PFSK-1 (cell line): ENCODE results near the gene FLAD1.

ENCODE experiments used
- POLR2AphosphoS5 ChIP-seq: IDR thresholded peaks from 2 replicates; pipeline ENCODE4 v1.6.1; 2012; ENCODE audit warnings: low read depth, mild to moderate bottlenecking, control low read depth, low read length, moderate library complexity
- REST ChIP-seq, 2 experiments: IDR thresholded peaks; 2 replicates each; pipeline versions ENCODE4 v1.6.1 to v1.8.0; 2011 to 2012; ENCODE audit warnings: low read depth in 2 of 2, low read length in 2 of 2, control low read depth in 1 of 2, inconsistent platforms in 1 of 2, mild to moderate bottlenecking in 1 of 2, moderate library complexity in 1 of 2; ENCODE audit not compliant: insufficient read depth in 1 of 2
- SIN3A ChIP-seq: IDR thresholded peaks from 2 replicates; pipeline ENCODE4 v1.6.1; 2012; ENCODE audit warnings: mild to moderate bottlenecking, low read length, moderate library complexity, borderline replicate concordance; ENCODE audit not compliant: insufficient read depth
- TAF1 ChIP-seq: IDR thresholded peaks from 2 replicates; pipeline ENCODE4 v1.6.1; 2012; ENCODE audit warnings: low read length, control low read depth, borderline replicate concordance; ENCODE audit not compliant: insufficient read depth

GRCh38 chr1:154964359-154964758 is 18.8 kb upstream of the FLAD1 start:
- TF ChIP-seq POLR2AphosphoS5, result no peak
- TF ChIP-seq REST (IDR thresholded peaks at IDR 0.05; ENCODE audit: insufficient read depth in 1 of 2, low read depth in 2 of 2, low read length in 2 of 2), result no peak
- no peak for TF ChIP-seq SIN3A
- TF ChIP-seq TAF1, result no peak
